ENCODE results near the gene ABCA3. TPM values are rescaled to one million over a fixed set of nuclear protein-coding genes. Genes with fewer than 3 reads are reported as not detected.

ABCA3 gene
- total and polyA plus RNA-seq, 2 of the 8 experiments (the other 6 are each of a cell fraction or from before 2014, with no cell fraction given): 5.7 to 7.9 TPM

- H3K9me3 ChIP-seq (ENCODE audit: insufficient read depth in 2 of 2, low read depth in 1 of 2, low read length in 1 of 2): no peaks in the 10 kb centered on the region
- H4K8ac ChIP-seq (ENCODE audit: extremely low read depth, insufficient read depth, low read length): no peak overlapping the region
- no peak overlapping the region for H3K4ac ChIP-seq (replicated peaks; ENCODE audit: insufficient read length, low read depth, low read length)
- no peak overlapping the region for H3K18ac ChIP-seq (ENCODE audit: extremely low read depth, low read length)
- H3K4me3 ChIP-seq (ENCODE audit: extremely low read depth in 1 of 4, insufficient read depth in 2 of 4, low read depth in 3 of 4, low read length in 4 of 4): no peak overlapping the region
- no peak for FAIRE-seq
- no peaks in the 10 kb centered on the region for H3K23me2 ChIP-seq (ENCODE audit: low read depth, low read length)
- no peak overlapping the region for H2AFZ ChIP-seq (ENCODE audit: low read length)
- H4K20me1 ChIP-seq (replicated peaks in 1 of 2; ENCODE audit: control insufficient read depth in 1 of 2, insufficient read depth in 2 of 2, low read length in 2 of 2): no peaks in the 10 kb centered on the region
- H3K4me2 ChIP-seq (ENCODE audit: insufficient read depth in 1 of 2, low read depth in 2 of 2, low read length in 2 of 2): no peak overlapping the region
- no peak overlapping the region for H2AK5ac ChIP-seq (ENCODE audit: low read depth, low read length)
- H3K36me3 ChIP-seq (ENCODE audit: control insufficient read depth in 2 of 4, insufficient read depth in 4 of 4, low read length in 3 of 4): no peaks in the 10 kb centered on the region
- H3K9ac ChIP-seq (replicated peaks in 1 of 4; ENCODE audit: extremely low read depth in 1 of 4, low read depth in 3 of 4, low read length in 3 of 4): no peak overlapping the region
- H4K5ac ChIP-seq (ENCODE audit: insufficient read length, low read depth, low read length): no peak overlapping the region
- H3K27me3 ChIP-seq (replicated peaks in 1 of 4; ENCODE audit: control insufficient read depth in 3 of 4, extremely low read depth in 1 of 4, insufficient read depth in 3 of 4, low read length in 3 of 4): no peaks in the 10 kb centered on the region
- H2BK15ac ChIP-seq (ENCODE audit: low read length): no peak overlapping the region
- no peaks in the 10 kb centered on the region for H3K79me2 ChIP-seq (ENCODE audit: control insufficient read depth in 1 of 2, insufficient read depth in 2 of 2, low read length in 2 of 2)
- H2BK5ac ChIP-seq (ENCODE audit: low read depth, low read length): no peak overlapping the region
- ChIA-PET POLR2A (ENCODE audit: partially characterized antibody) (interaction anchor here (0.7 to 5.2 kb wide), 6 partner anchors 9 to 724 kb away, joined by 3 to 28 read pairs (median 4); no protein-coding TSS in a partner anchor), CTCF (ENCODE audit: partially characterized antibody) (interaction anchor here (0.7 to 5.0 kb wide), 5 partner anchors 9 to 61 kb away, joined by 3 to 30 read pairs (median 3); no protein-coding TSS in a partner anchor)
- no peak overlapping the region for H4K91ac ChIP-seq (replicated peaks; ENCODE audit: insufficient read length, low read length)
- no peak overlapping the region for H3K23ac ChIP-seq (ENCODE audit: insufficient read length)
- no peaks in the 10 kb centered on the region for H3K79me1 ChIP-seq (ENCODE audit: low read depth, low read length)
- WGBS, 2 experiments (ENCODE audit: extremely low coverage in 1 of 2, insufficient coverage in 1 of 2, insufficient read length in 1 of 2, insufficient replicate concordance in 2 of 2, low coverage in 1 of 2, low lambda C conversion rate in 2 of 2, missing lambda C conversion rate in 1 of 2): 88% methylated on average over 23 of the region's 23 CpGs; no CpG with 5 or more reads in 1 of the 2 experiments
- H3K14ac ChIP-seq (ENCODE audit: insufficient read length): no peak overlapping the region
- H2BK12ac ChIP-seq (ENCODE audit: low read depth, low read length): no peak overlapping the region
- H3K56ac ChIP-seq (replicated peaks; ENCODE audit: insufficient read length, low read depth, low read length): no peak overlapping the region
- no peak overlapping the region for H2BK20ac ChIP-seq (ENCODE audit: low read length)
- H3K27ac ChIP-seq (ENCODE audit: low read depth, low read length): no peak overlapping the region
- H2BK120ac ChIP-seq (replicated peaks; ENCODE audit: low read depth, low read length): no peak overlapping the region
- H3K4me1 ChIP-seq (replicated peaks in 1 of 4; ENCODE audit: control insufficient read depth in 3 of 4, insufficient read depth in 4 of 4, low read length in 3 of 4): no peaks in the 10 kb centered on the region; a peak in 1 of 7 replicates
- DNase-seq (ENCODE audit: low read depth in 1 of 2, low spot score in 2 of 2): no peak
- TF ChIP-seq POLR2AphosphoS5 (IDR thresholded peaks at IDR 0.05; ENCODE audit: low read depth, low read length): no peak
- TF ChIP-seq KDM1A (IDR thresholded peaks at IDR 0.05; ENCODE audit: borderline replicate concordance, low read length): no peak
- TF ChIP-seq HDAC6 (IDR thresholded peaks at IDR 0.05; ENCODE audit: low read depth, low read length): no peak
- no peak for TF ChIP-seq CBX5 (IDR thresholded peaks at IDR 0.05; ENCODE audit: low read depth, low read length)
- no peak for TF ChIP-seq POU5F1 (IDR thresholded peaks at IDR 0.05; ENCODE audit: low read depth, low read length)
- no peak for TF ChIP-seq GTF2F1 (IDR thresholded peaks at IDR 0.05; ENCODE audit: borderline replicate concordance, low read depth, low read length)
- no peak for TF ChIP-seq KDM4A (IDR thresholded peaks at IDR 0.05; ENCODE audit: low read depth, low read length, severe bottlenecking)
- TF ChIP-seq BACH1 (IDR thresholded peaks at IDR 0.05; ENCODE audit: low read length): no peak
- no peak for TF ChIP-seq ASH2L (IDR thresholded peaks at IDR 0.05; ENCODE audit: low read length)
- no peak for TF ChIP-seq RAD21 (IDR thresholded peaks at IDR 0.05 in 1 of 2, conservative IDR thresholded peaks at IDR 0.05 in 1 of 2; ENCODE audit: low read depth in 2 of 2, low read length in 2 of 2)
- TF ChIP-seq BCL11A (IDR thresholded peaks at IDR 0.05; ENCODE audit: low read depth in 2 of 2, low read length in 2 of 2): no peak
- TF ChIP-seq, protein P1, sequence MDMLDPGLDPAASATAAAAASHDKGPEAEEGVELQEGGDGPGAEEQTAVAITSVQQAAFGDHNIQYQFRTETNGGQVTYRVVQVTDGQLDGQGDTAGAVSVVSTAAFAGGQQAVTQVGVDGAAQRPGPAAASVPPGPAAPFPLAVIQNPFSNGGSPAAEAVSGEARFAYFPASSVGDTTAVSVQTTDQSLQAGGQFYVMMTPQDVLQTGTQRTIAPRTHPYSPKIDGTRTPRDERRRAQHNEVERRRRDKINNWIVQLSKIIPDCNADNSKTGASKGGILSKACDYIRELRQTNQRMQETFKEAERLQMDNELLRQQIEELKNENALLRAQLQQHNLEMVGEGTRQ (IDR thresholded peaks at IDR 0.05; ENCODE audit: low read length): no peak
- TF ChIP-seq SIRT6 (IDR thresholded peaks at IDR 0.05; ENCODE audit: low read length): no peak
- TF ChIP-seq MAFK (IDR thresholded peaks at IDR 0.05; ENCODE audit: low read depth, low read length): no peak
Measured at GRCh38 chr16:2289282-2289681, 51.2 kb downstream of the ABCA3 start.

Data from H1 (cell line).